NCI-H2196 (cell line): ENCODE results near the gene SHC2.
A peak's percentile ranks its signal among the peaks of the same experiment; 100 is the strongest.
"Not testable (repeated sequence)": the region's sequence is repeated elsewhere in the genome, so short reads cannot be mapped to it uniquely, and the experiment has no call there.

Experiments used
- DNase-seq: peaks from one replicate; lab custom pipeline; 2025; ENCODE audit not compliant: unreplicated experiment; lab: John Stamatoyannopoulos, UW

SHC2 gene

GRCh38 chr19:408902-409515, 51.8 kb downstream of the SHC2 start, which contains the start of gene C2CD4C:
Gene C2CD4C (minus strand): TSS chr19:409147. CDS start chr19:408361, 786 bp downstream.
- peak; percentile 39 for DNase-seq

- DNase-seq, result peak; percentile 24
Observed at GRCh38 chr19:408441-408901, 52.4 kb downstream of the SHC2 start.

GRCh38 chr19:407511-408440, 53.1 kb downstream of the SHC2 start:
- DNase-seq, result no peak

GRCh38 chr19:406971-407510, 53.8 kb downstream of the SHC2 start:
- DNase-seq, result no peak

- no peak for DNase-seq
Observed at GRCh38 chr19:406135-406781, 54.6 kb downstream of the SHC2 start.

GRCh38 chr19:405121-405965, 55.5 kb downstream of the SHC2 start:
- DNase-seq, result no peak

- DNase-seq, result peak; percentile 83
Observed at GRCh38 chr19:403221-404027, 57.4 kb downstream of the SHC2 start.

- DNase-seq, result no peak
Observed at GRCh38 chr19:402786-403185, 58.0 kb downstream of the SHC2 start.

- no peak for DNase-seq
Observed at GRCh38 chr19:401866-402511, 58.8 kb downstream of the SHC2 start.

GRCh38 chr19:400976-401865, 59.6 kb downstream of the SHC2 start:
- DNase-seq, result no peak

- no peak for DNase-seq
Observed at GRCh38 chr19:399370-399769, 61.5 kb downstream of the SHC2 start.

GRCh38 chr19:398719-399118, 62.1 kb downstream of the SHC2 start:
- DNase-seq, result no peak

GRCh38 chr19:397941-398706, 62.7 kb downstream of the SHC2 start:
- no peak for DNase-seq

GRCh38 chr19:397321-397720, 63.5 kb downstream of the SHC2 start:
- no peak for DNase-seq

GRCh38 chr19:395467-395866, 65.4 kb downstream of the SHC2 start:
- no peak for DNase-seq

- DNase-seq, result not testable (repeated sequence)
Observed at GRCh38 chr19:394857-395256, 66.0 kb downstream of the SHC2 start.

- DNase-seq, result not testable (repeated sequence)
Observed at GRCh38 chr19:393560-393959, 67.3 kb downstream of the SHC2 start.
